ENCODE measurements around the gene DOP1B.
"Not testable (repeated sequence)": the region's sequence is repeated elsewhere in the genome, so short reads cannot be mapped to it uniquely, and the experiment has no call there.

The DOP1B gene

DNA sequence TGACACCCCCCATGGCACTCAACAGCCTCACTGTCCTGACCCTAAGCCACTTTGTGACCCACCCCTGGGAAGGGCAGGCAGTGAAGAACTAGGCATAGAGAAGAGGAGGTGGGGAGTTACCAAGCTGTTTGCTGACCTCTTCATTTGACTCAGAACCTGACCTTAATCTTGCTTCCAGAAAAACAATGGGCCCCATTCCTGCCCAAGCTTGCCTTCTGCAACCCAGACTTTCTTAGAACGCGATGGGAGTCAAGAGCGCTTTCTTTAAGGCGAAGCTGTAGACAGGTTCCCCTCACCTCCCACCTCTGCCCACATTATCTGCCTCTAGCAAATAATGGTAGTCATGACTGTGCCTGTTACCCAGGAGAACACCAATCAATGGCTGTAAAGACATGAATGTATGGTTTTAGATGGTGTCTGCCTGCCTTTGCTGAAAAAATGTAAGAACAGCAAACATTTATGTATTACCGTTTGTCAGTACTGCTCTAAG is 30.0 kb upstream of the DOP1B start:
- TF ChIP-seq, protein P1, sequence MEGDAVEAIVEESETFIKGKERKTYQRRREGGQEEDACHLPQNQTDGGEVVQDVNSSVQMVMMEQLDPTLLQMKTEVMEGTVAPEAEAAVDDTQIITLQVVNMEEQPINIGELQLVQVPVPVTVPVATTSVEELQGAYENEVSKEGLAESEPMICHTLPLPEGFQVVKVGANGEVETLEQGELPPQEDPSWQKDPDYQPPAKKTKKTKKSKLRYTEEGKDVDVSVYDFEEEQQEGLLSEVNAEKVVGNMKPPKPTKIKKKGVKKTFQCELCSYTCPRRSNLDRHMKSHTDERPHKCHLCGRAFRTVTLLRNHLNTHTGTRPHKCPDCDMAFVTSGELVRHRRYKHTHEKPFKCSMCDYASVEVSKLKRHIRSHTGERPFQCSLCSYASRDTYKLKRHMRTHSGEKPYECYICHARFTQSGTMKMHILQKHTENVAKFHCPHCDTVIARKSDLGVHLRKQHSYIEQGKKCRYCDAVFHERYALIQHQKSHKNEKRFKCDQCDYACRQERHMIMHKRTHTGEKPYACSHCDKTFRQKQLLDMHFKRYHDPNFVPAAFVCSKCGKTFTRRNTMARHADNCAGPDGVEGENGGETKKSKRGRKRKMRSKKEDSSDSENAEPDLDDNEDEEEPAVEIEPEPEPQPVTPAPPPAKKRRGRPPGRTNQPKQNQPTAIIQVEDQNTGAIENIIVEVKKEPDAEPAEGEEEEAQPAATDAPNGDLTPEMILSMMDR (IDR thresholded peaks at IDR 0.05; ENCODE audit: control extremely low read depth, extremely low read depth, low read depth, missing control alignments) = no peak
- CTCF ChIA-PET = interaction anchor here (1.1 to 2.1 kb wide), 9 partner anchors 9 to 302 kb away, joined by 3 to 11 read pairs (median 5); partner anchors contain the start of genes CBR3 and SETD4
- POLR2A ChIA-PET = no interaction called here
- DNase-seq (ENCODE audit: extremely low spot score) = no peak

DNA sequence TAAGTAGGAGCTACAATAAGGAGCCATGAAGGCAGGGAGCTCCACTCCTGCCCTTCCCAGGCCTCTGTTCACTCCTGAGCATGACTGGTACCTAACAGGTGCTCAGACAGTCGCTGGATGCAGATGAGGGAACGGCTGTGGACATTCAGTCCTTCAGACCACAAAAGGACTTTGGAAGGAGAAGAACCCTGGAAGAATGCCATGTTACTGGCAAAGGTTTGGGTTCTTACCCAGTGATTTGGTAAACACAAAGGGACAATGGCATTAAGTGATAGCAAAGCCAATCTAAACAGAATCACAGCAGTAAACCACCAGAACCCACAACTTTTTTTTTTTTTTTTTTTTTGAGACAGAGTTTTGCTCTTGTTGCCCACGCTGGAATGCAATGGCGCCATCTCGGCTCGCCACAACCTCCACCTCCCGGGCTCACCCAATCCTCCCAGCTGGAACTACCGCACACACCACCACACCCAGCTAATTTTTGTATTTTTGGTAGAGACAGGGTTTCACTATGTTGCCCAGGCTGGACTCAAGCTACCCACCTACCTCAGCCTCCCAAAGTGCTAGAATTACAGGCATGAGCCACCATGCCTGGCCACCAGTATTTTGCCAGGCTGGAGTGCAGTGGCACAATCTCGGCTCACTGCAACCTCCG is 29.2 kb upstream of the DOP1B start:
- DNase-seq (ENCODE audit: extremely low spot score) = no peak
- CTCF ChIA-PET = interaction anchor here (1.3 to 2.1 kb wide), 6 partner anchors 12 to 84 kb away, joined by 3 to 9 read pairs (median 5); partner anchors contain the start of gene SETD4
- POLR2A ChIA-PET = no interaction called here
- TF ChIP-seq, protein P1 (IDR thresholded peaks at IDR 0.05; ENCODE audit: control extremely low read depth, extremely low read depth, low read depth, missing control alignments) = no peak

DNA sequence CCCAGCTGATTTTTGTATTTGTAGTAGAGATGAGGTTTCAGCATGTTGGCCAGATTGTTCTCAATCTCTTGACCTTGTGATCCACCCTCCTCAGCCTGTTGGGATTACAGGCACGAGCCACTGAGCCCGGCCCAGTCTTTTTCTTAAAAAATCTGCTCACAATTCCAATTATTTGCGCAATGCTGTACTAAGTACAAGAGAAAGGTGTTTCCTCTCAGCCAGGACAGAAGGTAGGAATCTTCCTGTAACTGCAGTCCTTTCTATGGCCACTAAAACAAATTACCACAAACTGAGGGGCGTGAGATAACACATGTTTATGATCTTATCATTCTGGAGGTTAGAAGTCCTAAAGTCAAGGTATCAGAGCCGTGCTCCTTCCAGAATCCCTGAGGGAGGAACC is 28.6 kb upstream of the DOP1B start:
- POLR2A ChIA-PET = no interaction called here
- TF ChIP-seq, protein P1 (IDR thresholded peaks at IDR 0.05; ENCODE audit: control extremely low read depth, extremely low read depth, low read depth, missing control alignments) = no peak
- no peak for DNase-seq (ENCODE audit: extremely low spot score)
- CTCF ChIA-PET = interaction anchor here (1.6 to 2.1 kb wide), 2 partner anchors 68 to 83 kb away, joined by 5 to 6 read pairs; partner anchors contain the start of gene SETD4

DNA sequence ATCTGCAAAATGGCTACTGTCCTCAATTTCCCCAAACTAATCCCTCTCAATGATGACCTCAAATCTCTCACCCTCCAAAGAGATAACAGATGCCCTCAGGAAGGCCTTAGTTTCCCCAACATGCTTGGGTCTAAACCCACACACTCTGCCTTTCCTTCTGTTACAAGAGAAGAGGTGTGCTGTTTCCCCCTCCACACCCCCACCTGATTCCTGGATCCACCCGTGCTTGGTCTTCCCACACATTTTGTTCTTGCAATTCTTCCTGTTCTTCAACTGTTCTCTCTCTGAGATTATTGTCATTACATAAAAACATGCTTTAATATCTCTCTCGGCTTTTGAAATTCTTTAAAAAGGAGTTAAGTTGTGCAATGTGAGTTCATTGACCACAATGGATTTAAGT is 27.4 kb upstream of the DOP1B start:
- ChIA-PET CTCF (no interaction called here), POLR2A (no interaction called here)
- DNase-seq (ENCODE audit: extremely low spot score) = no peak
- TF ChIP-seq, protein P1 (IDR thresholded peaks at IDR 0.05; ENCODE audit: control extremely low read depth, extremely low read depth, low read depth, missing control alignments) = no peak

DNA sequence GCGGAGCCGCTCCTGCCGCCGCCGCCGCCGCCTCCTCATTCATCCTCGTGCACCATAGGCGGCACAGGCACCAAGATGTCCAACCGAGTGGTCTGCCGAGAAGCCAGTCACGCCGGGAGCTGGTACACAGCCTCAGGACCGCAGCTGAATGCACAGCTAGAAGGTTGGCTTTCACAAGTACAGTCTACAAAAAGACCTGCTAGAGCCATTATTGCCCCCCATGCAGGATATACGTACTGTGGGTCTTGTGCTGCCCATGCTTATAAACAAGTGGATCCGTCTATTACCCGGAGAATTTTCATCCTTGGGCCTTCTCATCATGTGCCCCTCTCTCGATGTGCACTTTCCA is 26.2 kb upstream of the DOP1B start:
- DNase-seq (ENCODE audit: extremely low spot score); CTCF ChIA-PET; POLR2A ChIA-PET: not testable (repeated sequence)

DNA sequence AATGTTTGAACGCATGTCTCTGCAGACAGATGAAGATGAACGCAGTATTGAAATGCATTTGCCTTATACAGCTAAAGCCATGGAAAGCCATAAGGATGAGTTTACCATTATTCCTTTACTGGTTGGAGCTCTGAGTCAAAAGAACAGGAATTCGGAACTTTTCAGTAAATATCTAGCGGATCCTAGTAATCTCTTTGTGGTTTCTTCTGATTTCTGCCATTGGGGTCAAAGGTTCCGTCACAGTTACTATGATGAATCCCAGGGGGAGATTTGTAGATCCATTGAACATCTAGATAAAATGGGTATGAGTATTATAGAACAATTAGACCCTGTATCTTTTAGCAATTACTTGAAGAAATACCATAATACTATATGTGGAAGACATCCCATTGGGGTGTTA is 25.8 kb upstream of the DOP1B start:
- CTCF ChIA-PET; DNase-seq (ENCODE audit: extremely low spot score); POLR2A ChIA-PET: not testable (repeated sequence)

DNA sequence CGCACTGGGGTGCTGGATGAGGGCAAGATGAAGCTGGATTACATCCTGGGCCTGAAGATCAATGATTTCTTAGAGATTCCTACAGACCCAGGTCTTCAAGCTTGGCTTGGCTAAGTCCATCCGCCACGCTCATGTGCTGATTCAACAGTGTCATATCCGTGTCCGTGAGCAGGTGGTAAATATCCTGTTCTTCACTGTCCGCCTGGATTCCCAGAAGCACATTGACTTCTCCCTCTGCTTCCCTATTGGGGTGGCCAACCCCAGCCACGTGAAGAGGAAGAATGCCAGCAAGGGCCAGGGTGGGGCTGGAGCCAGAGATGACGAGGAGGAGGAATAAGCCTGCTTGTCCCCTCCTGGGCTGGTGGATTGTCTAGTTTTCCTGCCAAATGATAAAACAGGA is 23.9 kb upstream of the DOP1B start:
- TF ChIP-seq, protein P1 (IDR thresholded peaks at IDR 0.05; ENCODE audit: control extremely low read depth, extremely low read depth, low read depth, missing control alignments) = no peak
- DNase-seq (ENCODE audit: extremely low spot score) = no peak
- CTCF ChIA-PET = interaction anchor here (0.7 to 1.0 kb wide), 2 partner anchors 8 to 20 kb away, joined by 3 read pairs; no protein-coding TSS in a partner anchor
- POLR2A ChIA-PET = no interaction called here
